Skeletal muscle tissue (tissue), 4 donors: Measurements from ENCODE around the gene SVOP. TPM values are rescaled to one million over a fixed set of nuclear protein-coding genes. Genes with fewer than 3 reads are reported as not detected.
"Not testable (repeated sequence)": the region's sequence is repeated elsewhere in the genome, so short reads cannot be mapped to it uniquely, and the experiment has no call there.

Experiments
- H3K27ac ChIP-seq: one replicate; pipeline ENCODE4 v1.7.0; 2013; ENCODE audit warnings: mild to moderate bottlenecking, low read depth, low read length, inconsistent platforms
- H3K27me3 ChIP-seq, 3 donors: one replicate each; pipeline ENCODE4 v1.7.0; 2013; ENCODE audit warnings: low read length in 3 of 3; ENCODE audit not compliant: control insufficient read depth in 3 of 3, insufficient read depth in 3 of 3
- H3K36me3 ChIP-seq, 3 donors: one replicate each; pipeline ENCODE4 v1.7.0; 2013; ENCODE audit warnings: low read length in 3 of 3; ENCODE audit not compliant: control insufficient read depth in 3 of 3, insufficient read depth in 3 of 3
- H3K4me1 ChIP-seq, 3 donors: one replicate each; pipeline ENCODE4 v1.7.0; 2013; ENCODE audit warnings: low read length in 3 of 3, mild to moderate bottlenecking in 3 of 3; ENCODE audit not compliant: control insufficient read depth in 3 of 3, insufficient read depth in 3 of 3
- H3K4me3 ChIP-seq, 3 donors: one replicate each; pipeline ENCODE4 v1.7.0; 2013; ENCODE audit warnings: low read length in 3 of 3
- H3K9ac ChIP-seq, 3 donors: one replicate each; pipeline ENCODE4 v1.7.0; 2013; ENCODE audit warnings: low read length in 3 of 3, mild to moderate bottlenecking in 3 of 3, moderate library complexity in 2 of 3, low read depth in 1 of 3
- H3K9me3 ChIP-seq, 3 donors: one replicate each; pipeline ENCODE4 v1.7.0; 2013; ENCODE audit warnings: low read length in 3 of 3; ENCODE audit not compliant: control insufficient read depth in 3 of 3
- total RNA-seq: library from RNA; depleted of rRNA; stranded (reverse); fragments of >200 nt; gene quantifications from one replicate; pipeline ENCODE4 v1.2.3, GENCODE V29; 2014
- donor health status: Osteomylitis.

The SVOP gene
- total RNA-seq, 1 donor from 2014 or later: under 0.01 TPM

DNA sequence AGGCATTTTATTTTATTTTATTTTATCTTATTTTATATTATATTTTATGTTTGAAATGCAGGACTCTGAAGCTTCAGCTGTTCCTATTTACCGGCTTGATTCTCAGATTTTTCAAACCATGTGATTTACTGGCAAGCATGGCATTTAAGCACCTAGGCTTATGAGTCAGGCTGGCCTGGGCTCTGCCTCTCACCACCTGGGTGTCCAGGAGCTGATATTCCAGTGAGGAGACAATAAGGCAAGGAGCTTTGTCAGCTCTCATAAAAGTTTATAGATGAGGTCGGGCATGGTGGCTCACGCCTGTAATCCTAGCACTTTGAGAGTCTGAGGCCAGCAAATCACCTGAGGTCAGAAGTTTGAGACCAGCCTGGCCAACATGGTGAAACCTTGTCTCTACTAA, 138.9 kb downstream of the SVOP start:
- H3K9me3 ChIP-seq: no peaks in the 10 kb centered on the region
- peaks cover 0 to 4% (median 2%) of the 10 kb centered on the region in 3 donors for H3K4me1 ChIP-seq
- H3K27me3 ChIP-seq: no peaks in the 10 kb centered on the region
- no peak overlapping the region for H3K4me3 ChIP-seq
- H3K36me3 ChIP-seq: no peaks in the 10 kb centered on the region
- H3K9ac ChIP-seq: no peak overlapping the region
- no peak overlapping the region for H3K27ac ChIP-seq

- H3K27me3 ChIP-seq: no peaks in the 10 kb centered on the region
- no peaks in the 10 kb centered on the region for H3K36me3 ChIP-seq
- peak within 1 kb of the TSS in 1 of 3 donors; percentile 5 for H3K9ac ChIP-seq
- no peaks in the 10 kb centered on the region for H3K9me3 ChIP-seq
- no peak within 1 kb of the TSS for H3K27ac ChIP-seq
- H3K4me1 ChIP-seq: peaks cover 0 to 4% (median 2%) of the 10 kb centered on the region in 3 donors
- no peak within 1 kb of the TSS for H3K4me3 ChIP-seq
Measured at GRCh38 chr12:108879615-108880254, 141.1 kb downstream of the SVOP start, which contains the start of gene DAO. Gene DAO (plus strand): TSS chr12:108880092. CDS start chr12:108885007, 4,915 bp downstream.

DNA sequence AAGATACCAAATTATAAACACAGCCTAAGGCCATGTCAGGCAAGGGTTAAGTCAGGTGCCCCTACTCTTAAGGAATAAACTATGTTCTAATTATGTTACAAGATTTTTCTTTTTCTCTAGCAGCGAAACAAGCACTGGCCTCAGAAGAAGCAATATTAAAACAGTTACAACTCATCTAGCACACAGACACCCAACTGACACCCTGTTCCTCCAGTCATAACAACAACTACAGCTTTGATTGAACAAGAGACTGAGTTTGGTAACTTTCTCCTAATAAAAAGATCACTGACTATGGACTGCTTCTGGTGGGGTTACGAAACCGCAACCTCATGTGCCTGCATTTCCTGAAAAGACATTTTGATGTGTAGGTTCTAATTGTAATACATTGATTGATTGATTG, 144.3 kb downstream of the SVOP start:
- H3K9me3 ChIP-seq: no peaks in the 10 kb centered on the region
- no peaks in the 10 kb centered on the region for H3K36me3 ChIP-seq
- H3K4me3 ChIP-seq: no peak overlapping the region
- no peak overlapping the region for H3K9ac ChIP-seq
- no peaks in the 10 kb centered on the region for H3K27me3 ChIP-seq
- peaks cover 0 to 2% (median 0%) of the 10 kb centered on the region in 3 donors for H3K4me1 ChIP-seq
- no peak overlapping the region for H3K27ac ChIP-seq

DNA sequence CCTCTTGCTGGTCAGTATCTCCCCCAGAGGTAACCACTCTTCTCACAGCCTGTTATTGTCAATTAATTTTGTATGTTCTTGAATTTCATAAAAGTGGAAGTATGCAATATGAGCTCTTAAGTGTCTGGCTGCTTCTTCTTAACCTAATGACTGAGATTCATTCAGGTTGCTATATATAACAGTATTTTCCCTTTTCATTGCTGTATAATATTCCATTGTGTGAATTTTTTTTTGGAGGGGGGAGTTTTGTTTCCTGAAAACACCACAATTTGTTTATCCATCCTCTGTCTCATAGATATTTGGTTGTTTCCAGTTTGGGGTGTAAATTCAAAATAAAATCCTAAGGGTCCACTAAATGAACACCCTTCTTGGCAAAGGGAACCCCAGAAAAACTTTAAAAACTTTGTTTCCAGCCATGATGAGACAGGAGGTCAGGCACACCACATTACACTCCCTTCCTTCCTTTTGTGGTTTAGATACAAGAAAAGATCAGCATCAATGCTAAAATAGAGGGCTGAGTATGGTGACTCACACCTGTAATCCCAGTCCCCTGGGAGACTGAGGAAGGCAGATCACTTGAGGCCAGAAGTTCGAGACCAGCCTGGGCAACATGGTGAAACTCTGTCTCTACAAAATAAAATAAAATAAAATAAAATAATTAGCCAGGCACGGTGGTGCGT, 145.0 kb downstream of the SVOP start:
- Histone ChIP-seq H3K27me3 (no peaks in the 10 kb centered on the region), H3K9ac (no peak overlapping the region), H3K9me3 (no peaks in the 10 kb centered on the region), H3K36me3 (no peaks in the 10 kb centered on the region), H3K27ac (no peak overlapping the region), H3K4me3 (no peak overlapping the region), H3K4me1 (peaks cover 0 to 2% (median 0%) of the 10 kb centered on the region in 3 donors)

- H3K27me3 ChIP-seq: no peaks in the 10 kb centered on the region
- no peaks in the 10 kb centered on the region for H3K9me3 ChIP-seq
Measured at GRCh38 chr12:108875280-108875679, 145.6 kb downstream of the SVOP start.

GRCh38 chr12:108868781-108869180, 152.1 kb downstream of the SVOP start:
- no peak overlapping the region for H3K9ac ChIP-seq
- no peak overlapping the region for H3K4me3 ChIP-seq

More at GRCh38 chr12:108875280-108875679, 145.6 kb downstream of the SVOP start:
- H3K27ac ChIP-seq: no peak overlapping the region
- no peak overlapping the region for H3K9ac ChIP-seq
- peaks cover 0 to 2% (median 0%) of the 10 kb centered on the region in 3 donors for H3K4me1 ChIP-seq
- H3K36me3 ChIP-seq: no peaks in the 10 kb centered on the region
- no peak overlapping the region for H3K4me3 ChIP-seq

GRCh38 chr12:108866083-108866482, 154.8 kb downstream of the SVOP start:
- not testable (repeated sequence) for H3K4me3 ChIP-seq, H3K4me1 ChIP-seq, H3K27me3 ChIP-seq, H3K9ac ChIP-seq, H3K27ac ChIP-seq, H3K36me3 ChIP-seq, H3K9me3 ChIP-seq

More at GRCh38 chr12:108868781-108869180, 152.1 kb downstream of the SVOP start:
- H3K27me3 ChIP-seq: no peaks in the 10 kb centered on the region
- H3K9me3 ChIP-seq: no peaks in the 10 kb centered on the region
- H3K27ac ChIP-seq: no peak overlapping the region
- H3K4me1 ChIP-seq: no peaks in the 10 kb centered on the region
- H3K36me3 ChIP-seq: no peaks in the 10 kb centered on the region

GRCh38 chr12:108865169-108865568, 155.7 kb downstream of the SVOP start:
- no peaks in the 10 kb centered on the region for H3K36me3 ChIP-seq
- H3K9me3 ChIP-seq: no peaks in the 10 kb centered on the region
- H3K4me1 ChIP-seq: no peaks in the 10 kb centered on the region
- no peak overlapping the region for H3K4me3 ChIP-seq
- H3K27ac ChIP-seq: no peak overlapping the region
- H3K9ac ChIP-seq: no peak overlapping the region
- H3K27me3 ChIP-seq: no peaks in the 10 kb centered on the region

GRCh38 chr12:108862588-108862959, 158.3 kb downstream of the SVOP start:
- Histone ChIP-seq H3K27ac (no peak overlapping the region), H3K9ac (no peak overlapping the region)

DNA sequence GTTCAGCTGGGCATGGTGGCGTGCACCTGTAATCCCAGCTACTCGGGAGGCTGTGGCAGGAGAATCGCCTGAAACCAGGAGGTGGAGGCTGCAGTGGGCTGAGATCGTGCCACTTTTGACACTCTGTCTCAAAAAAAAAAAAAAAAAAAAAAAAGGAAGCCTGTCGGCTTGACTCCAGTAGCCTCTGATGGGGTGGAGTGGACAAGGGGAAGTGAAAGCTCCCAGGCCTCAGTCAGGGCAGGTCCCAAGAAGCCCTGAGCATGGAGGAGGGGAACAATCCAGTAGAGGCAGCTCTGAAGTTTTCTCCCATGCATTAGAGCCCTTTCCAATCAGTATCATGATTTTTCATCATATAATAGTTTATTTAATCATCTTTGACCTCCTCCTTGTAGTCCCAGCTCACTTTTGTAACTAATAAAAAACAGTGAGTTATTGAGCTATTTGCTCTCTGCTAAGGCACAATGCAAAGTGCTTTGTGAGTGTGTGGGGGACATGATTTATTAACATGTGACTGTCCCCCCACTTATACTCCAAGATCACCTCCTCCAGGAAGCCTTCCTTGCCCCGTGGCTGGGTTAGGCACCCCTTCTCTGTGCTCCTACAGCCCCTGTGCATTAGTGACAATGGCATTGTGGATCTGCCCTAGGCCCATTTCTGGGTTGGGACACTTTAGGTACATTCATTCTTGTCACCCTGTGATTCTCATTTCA, 158.8 kb downstream of the SVOP start:
- H3K27ac ChIP-seq: no peak overlapping the region
- no peaks in the 10 kb centered on the region for H3K9me3 ChIP-seq
- H3K9ac ChIP-seq: no peak overlapping the region
- H3K4me3 ChIP-seq: no peak overlapping the region
- no peaks in the 10 kb centered on the region for H3K27me3 ChIP-seq
- peaks cover 0 to under 1% (median 0%) of the 10 kb centered on the region in 3 donors for H3K36me3 ChIP-seq
- H3K4me1 ChIP-seq: peaks cover 8 to 11% (median 9%) of the 10 kb centered on the region in 3 donors

More at GRCh38 chr12:108862588-108862959, 158.3 kb downstream of the SVOP start:
- Histone ChIP-seq H3K4me1 (peaks cover 8 to 11% (median 9%) of the 10 kb centered on the region in 3 donors), H3K4me3 (no peak overlapping the region), H3K27me3 (no peaks in the 10 kb centered on the region), H3K36me3 (no peaks in the 10 kb centered on the region), H3K9me3 (no peaks in the 10 kb centered on the region)
